ENCODE measurements around the gene AKR1C2.
"Not testable (repeated sequence)": the region's sequence is repeated elsewhere in the genome, so short reads cannot be mapped to it uniquely, and the experiment has no call there.

Gene AKR1C2

DNA sequence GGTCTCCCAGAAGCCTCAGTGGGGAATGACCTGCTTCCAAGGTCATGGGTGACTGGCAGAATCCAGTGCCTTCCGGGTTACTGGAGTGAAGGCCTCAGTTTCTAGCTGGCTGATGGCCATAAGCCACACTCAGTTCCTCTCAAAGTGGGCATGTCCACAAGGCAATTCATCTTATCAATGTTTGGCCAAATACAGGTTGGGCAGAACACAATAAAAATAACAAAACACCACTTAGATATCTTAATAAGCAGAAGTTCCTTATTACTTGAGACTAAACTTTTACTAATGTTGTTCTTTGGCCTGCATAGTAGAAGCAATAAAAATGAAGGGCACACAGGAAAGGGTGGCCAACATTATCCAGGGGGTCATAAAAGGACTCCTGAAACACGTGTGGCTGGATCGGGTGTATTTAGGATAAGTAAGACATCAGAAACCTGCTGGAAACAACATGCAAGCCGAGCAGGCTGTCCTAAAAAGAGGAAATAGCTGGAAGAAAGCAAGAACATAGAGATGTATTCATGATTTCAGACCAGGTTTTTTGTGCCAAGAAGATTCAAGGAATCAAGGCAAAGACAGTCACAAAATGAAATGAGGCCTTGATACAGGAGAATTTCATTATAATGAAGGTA lies 19.6 kb upstream of the AKR1C2 start:
- no peak for DNase-seq (ENCODE audit: low read depth in 3 of 3)

DNA sequence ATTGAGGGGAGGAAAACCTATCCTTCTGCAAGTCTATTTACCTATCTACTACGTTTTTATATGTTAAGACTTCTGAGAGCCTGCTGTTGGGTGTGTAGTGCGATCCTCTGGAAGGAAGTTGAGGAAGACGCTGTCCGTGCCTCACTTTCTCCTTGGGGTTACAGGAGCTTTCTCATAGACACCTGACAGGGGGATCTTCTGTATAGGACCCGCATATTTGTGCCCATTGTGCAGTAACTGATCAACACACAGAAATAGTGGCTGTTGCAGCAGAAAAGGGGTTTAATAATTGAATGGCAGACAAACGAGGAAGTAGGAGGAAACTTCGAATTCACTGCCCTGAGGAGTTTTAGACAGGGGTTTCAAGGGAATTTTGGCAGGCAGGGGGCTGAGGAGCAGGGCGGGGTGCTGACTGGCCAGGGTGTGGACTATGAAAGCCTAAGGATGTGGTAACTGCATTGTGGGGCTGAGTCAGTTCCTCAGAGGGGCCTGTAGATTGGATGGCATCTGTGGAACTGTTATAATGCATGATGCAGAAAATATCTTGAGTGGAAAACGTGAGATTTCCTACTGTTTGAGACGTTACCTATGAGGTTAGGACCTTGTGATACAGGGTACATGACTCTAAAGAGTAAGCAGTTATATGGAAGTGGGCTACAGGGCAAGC lies 18.1 kb upstream of the AKR1C2 start:
- DNase-seq (ENCODE audit: low read depth in 3 of 3), result not testable (repeated sequence)

DNA sequence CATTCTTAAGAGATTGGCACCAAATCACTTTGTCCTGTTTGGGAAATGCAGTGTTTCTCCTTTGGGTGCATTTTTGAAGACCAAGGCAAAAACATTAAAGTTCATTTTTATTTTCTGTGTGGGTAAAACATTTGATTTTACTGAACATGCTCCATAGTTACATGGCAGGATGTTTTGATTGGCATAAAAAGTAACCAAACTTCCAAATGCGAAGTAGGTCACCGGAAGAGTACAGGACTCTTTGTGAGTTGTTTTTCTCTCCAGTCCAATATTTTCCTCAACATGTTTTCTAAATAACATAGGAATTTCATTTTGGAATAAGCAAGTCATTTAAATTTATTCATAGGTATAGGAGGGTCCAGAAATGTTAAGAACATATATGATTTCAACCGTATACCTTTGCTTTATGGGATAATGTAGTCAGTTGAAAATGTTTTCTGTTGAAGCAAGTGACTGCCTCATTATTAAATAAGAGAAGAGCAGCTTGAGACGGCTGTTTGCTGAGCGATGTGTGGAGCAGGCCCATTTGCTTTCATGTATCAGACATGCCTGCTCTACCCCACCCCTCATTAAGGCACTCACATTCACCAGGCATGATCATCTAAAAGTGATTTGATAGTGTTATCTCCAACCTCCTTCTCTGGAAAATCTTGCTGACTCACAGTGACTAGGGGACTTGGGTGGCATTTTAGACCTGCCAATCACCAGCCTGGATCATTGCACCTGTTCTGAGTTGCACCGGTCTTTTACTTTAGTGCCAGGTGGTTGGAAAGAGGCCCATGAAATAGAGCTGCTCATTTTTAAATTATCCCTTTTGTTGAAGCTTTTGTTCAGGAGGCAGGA lies 16.3 kb upstream of the AKR1C2 start:
- not testable (repeated sequence) for DNase-seq (ENCODE audit: low read depth in 3 of 3)

DNA sequence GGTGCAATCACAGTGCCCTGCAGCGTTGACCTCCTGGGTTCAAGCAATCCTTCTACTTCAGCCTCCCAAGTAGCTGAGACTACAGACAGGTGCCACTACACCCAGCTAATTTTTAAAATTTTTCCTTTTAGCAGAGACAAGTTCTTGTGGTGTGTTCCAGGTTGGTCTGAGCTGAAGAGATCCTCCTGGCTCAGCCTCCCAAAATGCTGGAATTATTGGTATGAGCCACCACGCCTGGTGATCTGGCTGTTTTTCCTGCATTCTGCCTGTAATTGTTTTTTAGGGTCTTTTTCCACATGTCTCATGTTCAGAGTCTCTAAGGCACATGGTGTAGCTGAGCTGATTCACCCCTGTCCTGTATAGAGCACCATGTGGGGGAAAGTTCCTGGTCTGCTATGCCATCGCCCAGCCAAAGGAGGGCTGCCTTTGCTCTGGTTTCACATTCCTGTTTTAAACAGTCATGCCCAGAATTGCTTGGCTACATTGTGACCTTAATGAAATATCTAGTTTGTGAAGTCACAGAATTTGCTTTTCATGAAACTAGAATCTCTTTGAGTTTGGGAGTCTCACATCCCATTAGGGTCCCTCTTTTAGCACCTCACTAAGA lies 15.1 kb upstream of the AKR1C2 start:
- DNase-seq (ENCODE audit: low read depth in 3 of 3), result not testable (repeated sequence)

DNA sequence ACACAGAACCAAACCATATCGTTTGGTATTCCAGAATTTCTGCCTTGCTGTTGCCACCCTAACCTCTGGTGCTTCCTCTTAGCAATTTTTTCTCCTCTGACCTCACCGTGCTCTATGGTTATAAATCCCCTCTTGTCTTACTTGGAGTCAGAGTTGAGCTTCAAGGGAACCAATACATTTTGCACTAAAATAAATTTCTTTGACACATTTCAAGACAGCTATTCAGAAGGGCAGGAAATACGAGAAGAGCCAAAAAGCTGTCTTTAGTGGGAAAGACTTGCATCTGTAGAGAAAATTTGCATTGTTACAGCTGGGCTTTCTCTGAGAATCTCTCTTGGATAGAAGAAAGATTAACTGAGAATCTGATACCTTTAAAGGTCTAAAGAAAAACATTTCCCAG lies 14.5 kb upstream of the AKR1C2 start:
- no peak for DNase-seq (ENCODE audit: low read depth in 3 of 3)

DNA sequence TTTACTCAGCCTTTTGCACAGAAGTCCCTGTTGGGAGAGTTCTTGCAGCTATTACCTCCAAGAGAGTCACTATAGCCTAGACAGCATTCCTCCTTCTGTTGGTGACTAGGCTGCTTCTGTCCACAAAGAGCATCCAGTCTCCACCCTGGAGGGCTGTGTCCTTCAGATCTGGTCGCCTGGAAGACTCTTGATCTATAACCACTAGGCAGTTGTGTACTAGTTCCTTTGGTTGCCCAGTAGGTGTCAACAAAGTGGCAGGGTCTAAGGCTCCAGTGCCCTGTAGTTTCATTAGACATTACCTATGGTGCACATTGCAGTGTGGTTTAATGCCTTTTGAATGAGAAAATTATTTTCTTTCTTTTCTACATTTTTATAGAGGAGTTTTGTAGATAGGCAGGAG lies 11.3 kb upstream of the AKR1C2 start:
- no peak for DNase-seq (ENCODE audit: low read depth in 3 of 3)

DNA sequence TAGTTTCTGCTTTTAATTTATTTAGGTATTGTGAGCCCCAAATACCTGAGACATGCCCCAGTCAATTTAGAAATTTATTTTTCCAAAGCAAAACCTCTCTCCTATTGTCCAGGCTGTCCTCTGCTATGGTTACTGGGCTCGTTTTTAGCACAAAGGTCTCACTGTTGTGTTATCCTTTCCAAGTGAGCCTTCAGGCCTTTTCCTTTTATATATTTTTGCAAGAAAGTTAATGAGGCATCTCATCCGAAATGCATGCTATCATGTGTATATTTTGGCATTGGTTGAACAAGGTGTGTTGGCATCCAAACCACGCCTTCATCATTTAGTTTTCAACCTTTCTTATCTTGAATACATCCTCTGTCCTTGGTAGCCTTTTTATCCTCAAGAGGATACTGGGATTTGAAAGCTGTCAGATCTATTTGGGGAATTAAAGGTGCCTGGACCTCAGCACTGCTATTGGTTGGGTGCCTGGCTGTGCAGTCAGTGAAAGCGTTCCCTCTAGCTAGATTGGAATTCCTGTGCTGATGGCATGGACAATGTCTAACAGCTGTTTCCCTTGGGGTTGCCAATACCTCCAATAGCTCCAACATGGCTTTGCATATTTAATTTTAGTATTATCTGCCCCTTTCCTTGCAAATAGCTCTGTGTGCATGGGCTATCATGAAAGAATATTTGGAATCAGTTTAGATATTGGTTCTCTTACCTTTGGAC lies 10.7 kb upstream of the AKR1C2 start:
- not testable (repeated sequence) for DNase-seq (ENCODE audit: low read depth in 3 of 3)

DNA sequence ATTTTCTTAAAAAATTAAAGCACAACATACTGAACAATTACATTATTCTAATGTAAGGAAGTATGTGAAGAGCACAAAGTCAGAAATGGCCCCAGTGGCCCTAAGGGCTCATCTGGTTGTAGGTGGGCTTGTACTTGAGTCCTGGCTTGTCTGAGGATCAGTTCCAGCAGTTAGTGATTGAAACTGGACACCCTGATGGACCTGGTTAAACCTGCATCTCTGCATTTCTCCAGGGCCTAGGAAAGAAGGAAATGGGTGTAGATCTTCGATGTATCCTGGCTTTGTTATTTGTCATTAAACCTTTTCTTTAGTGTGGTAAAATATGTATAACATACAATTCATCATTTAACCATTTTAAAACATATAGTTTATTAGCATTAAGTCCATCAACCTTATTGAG lies 9.7 kb upstream of the AKR1C2 start:
- DNase-seq (ENCODE audit: low read depth in 3 of 3), result no peak

DNA sequence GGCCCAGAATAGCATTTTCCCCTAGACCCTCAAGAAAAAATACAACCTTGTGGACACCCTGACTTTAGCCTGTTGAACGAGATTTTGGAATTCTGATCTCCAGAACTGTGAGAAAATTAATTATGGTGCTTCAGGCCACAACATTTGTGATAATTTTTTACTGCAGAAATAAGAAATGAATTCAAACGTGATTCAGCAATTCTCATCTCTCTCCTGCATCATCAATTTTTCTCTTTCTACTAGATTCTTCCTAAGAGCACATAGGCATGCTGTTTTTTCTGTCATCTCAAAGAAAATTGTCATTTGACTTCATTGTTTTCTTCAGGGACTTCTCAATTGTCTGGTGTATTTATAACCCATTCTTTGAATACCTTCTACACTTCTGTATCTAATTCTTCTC lies 8.9 kb upstream of the AKR1C2 start:
- DNase-seq (ENCODE audit: low read depth in 3 of 3), result no peak

DNA sequence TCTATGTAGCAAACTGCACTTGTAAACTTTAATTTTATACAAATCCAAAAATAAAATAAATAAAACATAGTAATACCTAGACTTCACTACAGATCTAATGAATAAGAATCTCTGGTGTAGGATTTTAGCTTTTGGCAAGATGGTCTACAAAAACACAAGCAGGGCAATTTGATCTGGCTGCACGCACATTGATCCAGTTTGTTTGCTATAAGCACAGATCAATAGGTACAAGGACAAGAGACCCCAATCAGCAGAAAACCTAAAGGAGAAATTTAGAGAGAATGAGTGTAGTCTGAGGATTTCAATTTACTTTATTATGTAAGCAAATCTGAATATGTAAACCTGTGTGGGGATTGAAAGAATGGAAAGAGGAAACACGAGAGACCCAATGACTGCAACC lies 7.7 kb upstream of the AKR1C2 start:
- DNase-seq (ENCODE audit: low read depth in 3 of 3), result not testable (repeated sequence)

DNA sequence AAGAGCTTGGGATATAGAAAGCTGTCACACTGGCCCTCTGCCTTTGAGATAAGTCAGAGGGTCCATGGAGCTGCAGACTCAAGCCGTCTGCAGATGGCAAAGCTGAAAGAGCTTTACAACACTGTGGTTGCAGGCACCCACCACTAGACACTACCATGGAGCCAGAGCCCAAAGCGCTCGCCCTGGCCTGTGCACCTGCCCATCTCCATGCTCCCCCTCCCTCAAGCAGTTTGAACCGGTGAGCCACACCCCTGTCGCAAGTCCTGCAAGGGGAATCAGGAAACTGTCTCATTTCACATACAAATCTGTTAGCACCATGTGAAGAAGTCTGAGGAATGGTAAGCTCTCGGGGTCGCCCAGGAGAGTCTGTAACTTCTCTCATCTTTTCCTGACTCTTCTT lies 6.4 kb upstream of the AKR1C2 start:
- DNase-seq (ENCODE audit: low read depth in 3 of 3), result not testable (repeated sequence)

DNA sequence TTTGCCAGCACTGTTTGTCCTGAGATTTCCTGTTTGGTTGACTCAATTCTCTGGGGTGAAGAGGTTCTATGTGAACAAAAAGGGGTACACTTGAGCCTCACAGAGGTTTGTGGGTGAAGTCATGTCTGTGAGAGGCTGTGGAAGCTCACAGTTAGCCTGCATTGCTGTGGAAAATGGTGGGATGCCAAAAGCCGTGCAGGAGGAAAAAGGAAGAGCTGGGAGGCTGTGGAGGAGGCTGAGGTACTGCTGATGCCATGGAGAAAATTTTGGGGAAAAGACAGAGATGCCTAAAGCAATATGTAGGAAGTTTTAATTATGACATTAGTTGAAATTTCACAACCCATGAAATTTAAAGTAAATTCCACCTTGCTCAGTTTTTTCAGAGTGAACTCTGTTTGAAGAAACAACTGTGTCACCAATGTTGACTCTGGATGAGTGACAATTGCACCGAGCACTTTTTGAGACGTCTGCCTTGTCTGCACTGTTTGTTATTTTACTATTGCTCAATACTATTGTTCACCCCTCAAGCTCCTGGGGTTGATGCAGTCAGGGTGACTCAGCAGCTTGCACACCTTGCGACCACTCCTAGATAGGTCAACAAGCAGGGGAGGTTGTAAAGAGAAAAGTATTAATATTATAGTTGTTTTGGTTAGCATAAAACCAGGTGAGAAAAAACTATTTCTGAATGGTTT lies 5.3 kb upstream of the AKR1C2 start:
- not testable (repeated sequence) for DNase-seq (ENCODE audit: low read depth in 3 of 3)

DNA sequence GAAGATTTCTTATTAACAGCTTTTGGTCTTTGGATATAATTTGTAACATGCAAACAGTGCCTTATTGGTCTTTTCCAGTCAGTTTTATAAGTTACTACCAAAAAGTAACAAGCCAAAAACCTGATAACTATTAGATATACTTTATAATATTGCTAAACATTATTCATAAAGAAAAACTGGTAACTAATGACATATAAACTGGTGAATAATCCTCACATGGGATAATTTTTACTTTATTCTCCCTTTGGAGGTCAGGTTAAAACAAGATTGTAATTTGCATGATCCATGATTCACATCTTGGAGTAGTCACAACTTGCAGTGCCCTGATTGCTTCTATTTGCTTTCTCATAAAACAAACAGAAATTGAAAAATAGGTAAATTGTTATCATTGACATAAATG lies 844 bp upstream of the AKR1C2 start:
- DNase-seq (ENCODE audit: low read depth in 3 of 3), result not testable (repeated sequence)

DNA sequence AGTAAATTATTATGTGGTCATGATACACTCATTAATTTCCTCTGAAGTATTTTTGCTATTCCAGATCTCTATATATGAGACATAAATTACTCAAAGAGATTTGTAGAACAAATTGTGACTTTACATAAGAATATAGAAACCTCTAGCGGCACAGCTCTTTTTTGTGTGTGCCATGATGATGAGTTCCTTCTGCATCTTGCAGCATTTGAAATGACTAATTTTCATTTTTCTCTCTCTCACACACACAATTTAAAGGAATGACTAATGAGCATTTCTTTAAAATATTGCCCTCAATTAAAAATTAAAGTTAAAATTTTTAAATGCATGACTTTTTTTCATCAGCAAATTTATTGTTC lies 351 bp upstream of the AKR1C2 start:
- not testable (repeated sequence) for DNase-seq (ENCODE audit: low read depth in 3 of 3)

DNA sequence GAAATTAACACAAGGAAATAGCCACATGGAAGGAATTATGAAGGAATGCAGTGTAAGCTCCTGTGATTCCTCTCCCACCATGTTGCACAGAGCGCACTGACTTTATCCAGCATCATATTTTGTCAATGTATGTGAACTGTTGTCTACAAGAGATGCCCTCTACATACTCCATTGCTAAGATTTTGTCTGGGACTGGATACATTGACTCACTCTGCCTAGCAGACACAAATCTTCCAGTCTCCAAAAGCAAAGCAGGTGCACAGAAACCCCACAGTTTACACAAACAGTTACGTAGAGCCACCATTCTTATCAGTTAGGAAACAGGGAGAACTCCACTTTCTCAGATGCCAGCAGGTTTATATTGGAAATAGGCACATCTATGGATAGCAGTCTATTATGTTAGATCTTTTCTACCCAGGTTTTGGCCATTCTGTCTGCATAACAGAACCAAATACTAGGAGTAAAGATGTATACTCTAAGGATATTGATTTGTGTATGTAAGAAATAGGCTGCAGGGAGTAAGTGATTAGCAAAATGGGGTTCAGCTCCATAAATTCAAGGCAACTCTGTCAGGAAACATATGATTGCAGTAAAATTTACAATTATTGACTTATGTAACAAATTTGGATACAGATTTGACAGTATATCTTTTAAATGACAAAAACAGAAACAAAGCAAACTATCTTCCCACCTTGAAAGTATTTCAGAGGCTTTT lies 1.5 kb downstream of the AKR1C2 start:
- no peak for DNase-seq (ENCODE audit: low read depth in 3 of 3)

DNA sequence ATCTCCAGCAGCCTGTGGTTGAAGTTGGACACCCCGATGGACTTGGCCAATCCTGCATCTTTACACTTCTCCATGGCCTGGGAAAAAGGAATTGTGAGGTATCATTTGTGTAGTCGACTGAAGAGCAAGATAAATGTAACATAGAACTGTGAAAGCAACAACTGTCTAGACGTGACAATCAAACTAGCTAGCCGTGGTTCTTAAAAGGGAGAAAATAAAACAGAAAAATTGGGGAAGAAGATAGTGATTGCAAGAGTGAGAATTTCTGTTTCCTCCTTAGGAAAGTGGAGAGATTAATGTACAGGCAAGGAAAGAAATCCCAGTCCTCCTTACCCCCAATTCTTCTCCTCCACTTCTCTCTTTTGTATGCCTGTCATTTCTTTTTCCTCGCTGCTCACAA lies 5.0 kb downstream of the AKR1C2 start:
- DNase-seq (ENCODE audit: low read depth in 3 of 3), result no peak

DNA sequence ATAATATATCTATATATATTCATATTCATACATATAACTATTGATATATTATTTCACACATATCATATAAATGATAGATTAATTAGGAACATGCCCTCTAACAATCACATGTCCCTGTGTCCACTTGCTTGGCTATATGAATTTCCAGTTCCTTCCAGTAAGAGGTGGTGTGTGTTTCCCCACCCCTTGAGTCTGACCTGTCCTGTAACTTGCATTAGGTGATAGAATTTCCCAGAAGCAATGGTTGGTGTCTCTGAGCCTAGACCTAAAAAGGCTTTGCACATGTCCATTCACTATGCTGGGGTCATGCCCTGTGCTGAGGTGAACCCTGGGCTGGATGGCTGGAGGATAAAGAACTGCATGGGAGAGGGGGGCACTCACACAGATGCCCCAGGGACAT lies 9.4 kb downstream of the AKR1C2 start:
- DNase-seq (ENCODE audit: low read depth in 3 of 3), result not testable (repeated sequence)

DNA sequence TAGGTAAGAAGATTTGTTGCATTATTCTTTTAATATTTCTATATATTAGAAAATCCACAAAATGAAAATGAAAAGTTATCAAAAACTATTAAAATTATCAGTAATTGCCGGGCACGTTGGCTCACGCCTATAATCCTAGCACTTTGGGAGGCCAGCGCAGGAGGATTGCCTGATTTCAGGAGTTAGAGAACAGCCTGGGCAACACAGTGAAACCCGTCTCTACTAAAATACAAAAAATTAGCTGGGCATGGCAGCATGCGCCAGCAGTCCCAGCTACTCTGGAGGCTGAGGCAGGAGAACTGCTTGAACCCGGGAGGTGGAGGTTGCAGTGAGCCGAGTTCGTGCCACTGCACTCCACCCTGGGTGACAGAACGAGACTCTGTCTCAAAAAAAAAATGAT lies 11.1 kb downstream of the AKR1C2 start:
- DNase-seq (ENCODE audit: low read depth in 3 of 3), result not testable (repeated sequence)

DNA sequence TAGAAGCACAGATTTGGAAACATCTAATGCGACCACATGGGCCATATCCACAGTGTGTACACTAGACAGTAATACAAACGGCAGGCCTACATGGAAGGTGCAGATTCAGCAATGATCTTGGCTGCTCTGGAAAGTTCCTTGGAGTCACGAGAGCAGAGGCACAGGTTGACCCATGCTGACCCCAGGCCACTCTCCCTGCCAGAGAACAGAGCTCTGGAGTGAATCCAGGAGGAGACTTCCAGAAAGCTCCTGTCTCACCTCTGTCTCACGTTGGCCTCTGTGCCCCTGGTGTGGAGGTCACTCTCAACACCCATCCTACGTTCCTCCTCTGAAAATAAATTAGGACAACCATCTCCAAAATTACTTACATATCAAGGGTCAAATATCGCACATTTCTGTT lies 12.2 kb downstream of the AKR1C2 start:
- DNase-seq (ENCODE audit: low read depth in 3 of 3), result not testable (repeated sequence)

DNA sequence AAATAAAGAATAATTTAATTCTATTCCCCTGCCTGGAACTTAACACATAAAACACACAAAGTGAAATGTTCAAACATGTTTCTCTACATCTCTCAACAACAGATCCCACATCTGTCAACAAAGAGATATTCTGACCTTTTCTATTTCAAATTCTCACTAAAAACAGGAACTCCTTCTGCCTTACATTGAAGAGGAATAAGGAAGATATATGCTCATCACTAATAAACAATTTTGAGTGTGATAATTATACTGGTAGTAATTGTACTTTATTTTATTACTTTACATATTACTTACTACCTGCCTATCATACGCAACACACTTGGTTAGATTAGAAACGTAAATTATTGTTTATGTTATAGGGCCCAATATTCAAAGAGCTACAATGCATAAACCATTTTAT lies 13.4 kb downstream of the AKR1C2 start:
- DNase-seq (ENCODE audit: low read depth in 3 of 3), result no peak

All from stimulated activated CD4-positive, alpha-beta T cell treated with anti-CD3 and anti-CD28 coated beads, TNF-alpha, amount 100 ng/mL, for 24 hours (primary cell).